ENCODE measurements around the gene OTUD5. TPM values are rescaled to one million over a fixed set of nuclear protein-coding genes. Genes with fewer than 3 reads are reported as not detected.
A peak's percentile ranks its signal among the peaks of the same experiment; 100 is the strongest.
"Not testable (repeated sequence)": the region's sequence is repeated elsewhere in the genome, so short reads cannot be mapped to it uniquely, and the experiment has no call there.

The OTUD5 gene
- polyA plus RNA-seq, 5 donors = 46.3 to 59.4 (median 55.7) TPM

DNA sequence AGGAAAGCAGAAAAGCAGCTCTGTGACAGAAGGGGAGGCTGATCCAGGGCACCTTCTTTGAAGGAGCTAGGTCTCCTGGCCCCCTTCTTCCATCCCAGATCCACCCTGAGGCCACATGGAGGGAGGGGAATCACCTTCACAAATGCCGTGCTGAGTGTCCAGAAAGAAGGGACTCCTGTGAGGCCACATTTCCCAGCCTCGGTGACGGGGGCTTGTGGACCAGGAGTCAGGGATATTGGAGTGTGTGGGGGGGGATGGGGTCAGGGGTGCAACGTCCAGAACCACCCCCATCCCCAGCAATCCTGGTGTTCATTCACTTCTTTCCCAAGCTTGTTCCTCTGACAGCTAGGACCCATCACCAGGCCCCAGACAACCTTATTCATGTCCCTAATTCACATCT is 64.5 kb downstream of the OTUD5 start:
- no peak for DNase-seq

DNA sequence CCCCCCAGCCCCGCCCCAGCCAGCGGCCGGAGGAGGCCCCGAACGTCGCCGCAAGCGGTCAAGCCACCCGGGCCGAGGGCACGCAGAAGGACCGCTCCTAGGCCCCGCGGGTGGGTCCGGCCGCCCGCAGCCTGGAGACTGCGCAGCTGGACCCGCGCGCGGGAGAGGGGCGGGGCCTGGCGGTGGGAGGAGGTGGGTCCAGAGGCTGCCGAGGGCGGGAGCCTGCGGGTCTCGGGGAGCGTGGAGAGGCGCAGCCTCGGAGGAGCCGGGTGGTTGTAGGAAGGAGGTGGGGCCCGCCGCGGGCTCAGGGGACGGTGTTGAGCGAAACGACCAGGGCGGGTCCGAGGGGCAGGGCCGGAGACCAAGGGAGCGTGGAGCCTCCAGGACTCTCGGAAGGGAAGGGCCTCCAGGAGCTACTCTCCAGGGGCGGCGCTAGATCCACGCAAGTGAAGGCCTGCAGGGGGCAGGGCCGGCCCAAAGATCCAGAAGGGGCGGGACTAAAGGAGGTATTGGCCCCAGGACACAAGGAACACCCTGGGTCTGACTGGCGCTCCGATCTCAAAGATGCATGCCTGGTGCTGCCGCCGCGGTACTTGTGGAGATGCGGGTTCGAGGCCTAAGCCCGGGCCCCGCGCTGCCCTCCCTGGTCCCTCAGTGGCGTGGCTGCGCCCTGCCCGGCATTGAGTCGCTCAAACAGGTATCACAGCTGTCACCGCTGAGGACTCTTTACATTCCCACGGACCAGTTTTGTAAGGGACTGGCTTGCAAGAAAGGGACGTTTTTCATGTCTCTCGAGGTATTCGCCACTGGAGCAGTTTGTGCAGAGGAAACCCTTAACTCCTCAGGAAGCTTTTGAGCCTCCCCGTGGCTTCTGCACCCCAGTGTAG is 65.8 kb downstream of the OTUD5 start:
- DNase-seq = peak; percentile 79 to 82

DNA sequence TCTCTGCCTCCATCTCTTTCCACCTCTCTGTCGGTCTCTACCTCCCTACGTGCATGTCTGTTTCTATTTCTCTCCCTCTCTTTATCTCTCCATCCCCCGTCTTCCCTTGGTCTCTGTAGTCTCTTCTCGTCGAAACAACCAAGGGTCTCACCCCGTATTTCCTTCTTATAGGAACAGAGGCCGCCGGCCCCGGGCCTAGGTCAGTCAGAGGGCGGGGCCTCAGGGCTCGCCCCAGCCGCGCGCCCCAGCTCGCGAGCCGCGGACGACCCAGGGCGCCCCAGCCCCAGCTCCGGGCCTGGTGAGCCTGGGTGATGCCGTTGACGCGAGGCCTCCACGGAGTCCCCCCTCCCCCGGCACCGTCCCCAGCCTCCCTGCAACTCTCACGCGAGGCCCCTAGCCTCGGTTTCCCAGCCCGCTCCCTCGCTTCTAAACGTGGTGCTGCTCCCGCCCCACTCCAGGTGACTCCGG is 66.4 kb downstream of the OTUD5 start:
- DNase-seq = peak in 1 of 2 donors; percentile 12

DNA sequence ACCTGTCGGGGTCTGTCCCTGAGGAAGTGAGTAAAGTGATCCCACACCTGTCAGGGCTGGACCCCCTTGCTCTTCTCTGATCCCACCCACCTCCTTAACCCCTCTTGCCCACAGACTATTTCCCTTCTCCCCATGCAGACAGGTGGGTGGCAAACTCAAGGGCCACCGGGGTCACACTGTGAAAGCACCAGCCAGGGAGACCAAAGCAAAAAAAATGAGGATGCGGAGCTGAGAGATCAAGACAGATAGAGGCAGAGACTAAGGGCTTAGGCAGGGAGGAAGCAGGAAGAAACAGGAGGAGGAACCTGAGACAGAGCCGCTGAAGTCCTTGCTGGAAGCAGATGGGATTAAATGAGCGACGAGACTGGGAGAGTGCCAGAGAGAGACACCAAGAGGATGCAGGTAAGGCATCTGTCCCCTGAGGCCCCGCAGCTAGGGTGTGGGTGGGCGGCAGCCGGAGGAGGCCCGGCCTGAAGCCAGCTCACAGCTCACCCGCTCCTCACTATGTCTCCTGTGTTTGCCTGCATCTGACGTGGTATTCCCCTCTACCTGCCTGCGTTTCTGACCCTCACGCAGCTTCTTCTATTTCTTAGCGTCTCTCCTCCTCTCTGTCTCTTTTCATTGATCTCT is 67.0 kb downstream of the OTUD5 start:
- DNase-seq = no peak

DNA sequence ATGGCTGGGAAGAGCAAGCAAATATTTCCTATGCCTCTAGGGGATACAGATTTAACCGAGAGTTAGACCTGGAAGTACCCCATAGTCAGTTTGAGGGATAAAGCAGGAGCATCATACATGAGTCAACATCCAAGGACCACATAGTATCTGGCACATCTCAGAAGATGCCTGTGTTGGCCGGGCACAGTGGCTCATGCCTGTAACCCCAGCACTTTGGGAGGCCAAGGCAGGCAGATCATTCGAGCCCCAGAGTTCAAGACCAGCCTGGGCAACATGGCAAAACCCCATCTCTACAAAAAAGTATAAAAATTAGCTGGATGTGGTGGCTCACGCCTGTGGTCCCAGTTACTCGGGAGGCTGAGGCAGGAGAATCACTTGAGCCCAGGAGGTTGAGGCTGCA is 70.8 kb downstream of the OTUD5 start:
- DNase-seq = not testable (repeated sequence)

DNA sequence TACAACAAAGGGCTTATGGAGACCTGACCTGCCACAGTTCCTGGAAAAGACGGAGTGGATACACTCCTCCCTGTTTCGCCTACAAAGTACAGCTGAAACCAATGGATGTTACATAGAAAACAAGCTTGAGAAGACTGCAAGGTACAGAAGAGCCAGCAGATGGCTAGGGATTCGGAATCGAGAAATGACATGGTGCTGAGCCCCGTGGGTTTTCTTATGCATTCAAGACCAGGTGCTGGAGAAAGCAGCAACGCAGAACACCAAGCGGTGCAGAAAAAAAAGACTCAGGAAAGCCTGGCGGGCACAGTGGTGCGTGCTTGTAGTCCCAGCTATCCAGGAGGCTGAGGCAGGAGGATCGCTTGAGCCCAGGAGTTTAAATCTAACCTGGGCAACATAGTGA is 73.7 kb downstream of the OTUD5 start:
- DNase-seq = no peak

DNA sequence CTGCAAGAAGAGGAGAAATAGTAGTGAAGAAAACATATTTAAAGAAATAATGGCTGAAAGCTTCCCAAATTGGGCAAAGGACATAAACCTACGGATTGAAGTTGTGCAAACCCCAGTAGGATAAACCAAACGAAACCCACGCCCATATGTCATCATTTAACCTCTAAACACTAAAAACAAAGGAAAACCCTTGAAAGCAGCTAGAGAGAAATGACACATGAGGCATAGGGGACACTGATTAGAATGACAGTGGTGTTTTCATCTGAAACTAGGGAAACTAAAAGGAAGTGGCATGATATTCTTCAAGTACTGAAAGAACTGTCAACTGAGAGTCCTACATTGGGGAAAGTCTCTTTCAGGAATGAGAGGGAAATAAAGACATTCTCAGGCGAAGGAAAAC is 80.5 kb downstream of the OTUD5 start:
- not testable (repeated sequence) for DNase-seq

Other genes with a start within 250 kb of the OTUD5 start
- gene GLOD5, start 195.9 kb downstream of the OTUD5 start, polyA plus RNA-seq (ENCODE audit: insufficient read depth in 1 of 5, insufficient read length in 5 of 5, low replicate concordance in 1 of 5) = 1 to 10 TPM in 4 of 5 donors, under 1 TPM in 1; 0.85 to 1.9 (median 1.6) TPM
- gene GATA1, start 171.0 kb downstream of the OTUD5 start, polyA plus RNA-seq (ENCODE audit: insufficient read depth in 1 of 5, insufficient read length in 5 of 5, low replicate concordance in 1 of 5) = 1 to 10 TPM in 2 of 5 donors, under 1 TPM in 3; 0.54 to 2.1 (median 0.89) TPM
- 100 to 1,000 TPM; 146 to 175 (median 168) TPM for gene HDAC6, start 155.5 kb downstream of the OTUD5 start, polyA plus RNA-seq (ENCODE audit: insufficient read depth in 1 of 5, insufficient read length in 5 of 5, low replicate concordance in 1 of 5)
- gene ERAS, start 131.1 kb downstream of the OTUD5 start, polyA plus RNA-seq (ENCODE audit: insufficient read depth in 1 of 5, insufficient read length in 5 of 5, low replicate concordance in 1 of 5) = under 1 TPM in 4 of 5 donors, not detected in 1; 0.14 to 0.30 (median 0.22) TPM
- 1 to 10 TPM; 2.0 to 5.6 (median 3.5) TPM for gene PCSK1N, start 122.0 kb downstream of the OTUD5 start, polyA plus RNA-seq (ENCODE audit: insufficient read depth in 1 of 5, insufficient read length in 5 of 5, low replicate concordance in 1 of 5)
- 10 to 100 TPM; 25.3 to 46.0 (median 34.9) TPM for gene TIMM17B, start 59.8 kb downstream of the OTUD5 start, polyA plus RNA-seq (ENCODE audit: insufficient read depth in 1 of 5, insufficient read length in 5 of 5, low replicate concordance in 1 of 5)
- 10 to 100 TPM; 69.9 to 96.9 (median 77.4) TPM for gene PQBP1, start 59.7 kb downstream of the OTUD5 start, polyA plus RNA-seq (ENCODE audit: insufficient read depth in 1 of 5, insufficient read length in 5 of 5, low replicate concordance in 1 of 5)
- gene SLC35A2, start 46.0 kb downstream of the OTUD5 start, polyA plus RNA-seq (ENCODE audit: insufficient read depth in 1 of 5, insufficient read length in 5 of 5, low replicate concordance in 1 of 5) = 10 to 100 TPM; 19.7 to 30.4 (median 23.2) TPM
- gene PIM2, start 38.6 kb downstream of the OTUD5 start, polyA plus RNA-seq (ENCODE audit: insufficient read depth in 1 of 5, insufficient read length in 5 of 5, low replicate concordance in 1 of 5) = 1 to 10 TPM; 5.4 to 8.4 (median 6.7) TPM
- 1 to 10 TPM; 3.5 to 4.3 (median 4.0) TPM for gene KCND1, start 14.2 kb upstream of the OTUD5 start, polyA plus RNA-seq (ENCODE audit: insufficient read depth in 1 of 5, insufficient read length in 5 of 5, low replicate concordance in 1 of 5)
- 10 to 100 TPM; 49.1 to 64.6 (median 56.9) TPM for gene GRIPAP1, start 44.7 kb upstream of the OTUD5 start, polyA plus RNA-seq (ENCODE audit: insufficient read depth in 1 of 5, insufficient read length in 5 of 5, low replicate concordance in 1 of 5)
- gene TFE3, start 85.8 kb upstream of the OTUD5 start, polyA plus RNA-seq (ENCODE audit: insufficient read depth in 1 of 5, insufficient read length in 5 of 5, low replicate concordance in 1 of 5) = 10 to 100 TPM; 33.3 to 46.8 (median 42.2) TPM
- 10 to 100 TPM; 11.4 to 19.0 (median 16.9) TPM for gene CCDC120, start 101.4 kb upstream of the OTUD5 start, polyA plus RNA-seq (ENCODE audit: insufficient read depth in 1 of 5, insufficient read length in 5 of 5, low replicate concordance in 1 of 5)
- 10 to 100 TPM; 28.8 to 40.9 (median 35.7) TPM for gene PRAF2, start 116.4 kb upstream of the OTUD5 start, polyA plus RNA-seq (ENCODE audit: insufficient read depth in 1 of 5, insufficient read length in 5 of 5, low replicate concordance in 1 of 5)
- gene WDR45, start 122.3 kb upstream of the OTUD5 start, polyA plus RNA-seq (ENCODE audit: insufficient read depth in 1 of 5, insufficient read length in 5 of 5, low replicate concordance in 1 of 5) = 10 to 100 TPM; 40.9 to 61.7 (median 48.2) TPM
- 10 to 100 TPM; 20.5 to 26.9 (median 21.1) TPM for gene GPKOW, start 166.1 kb upstream of the OTUD5 start, polyA plus RNA-seq (ENCODE audit: insufficient read depth in 1 of 5, insufficient read length in 5 of 5, low replicate concordance in 1 of 5)
- gene MAGIX, start 205.2 kb upstream of the OTUD5 start, polyA plus RNA-seq (ENCODE audit: insufficient read depth in 1 of 5, insufficient read length in 5 of 5, low replicate concordance in 1 of 5) = 1 to 10 TPM; 1.5 to 4.0 (median 2.1) TPM
- gene PLP2, start 214.3 kb upstream of the OTUD5 start, polyA plus RNA-seq (ENCODE audit: insufficient read depth in 1 of 5, insufficient read length in 5 of 5, low replicate concordance in 1 of 5) = 10 to 100 TPM; 41.4 to 63.7 (median 55.9) TPM
- gene PRICKLE3, start 228.8 kb upstream of the OTUD5 start, polyA plus RNA-seq (ENCODE audit: insufficient read depth in 1 of 5, insufficient read length in 5 of 5, low replicate concordance in 1 of 5) = 1 to 10 TPM; 4.2 to 7.3 (median 6.4) TPM
- gene SYP, start 242.6 kb upstream of the OTUD5 start, polyA plus RNA-seq (ENCODE audit: insufficient read depth in 1 of 5, insufficient read length in 5 of 5, low replicate concordance in 1 of 5) = 1 to 10 TPM; 2.8 to 3.5 (median 3.1) TPM

Measured in right lung (tissue), 5 donors.